HG03571 (cell line): ENCODE measurements around the gene LRAT.
"Not testable (repeated sequence)": the region's sequence is repeated elsewhere in the genome, so short reads cannot be mapped to it uniquely, and the experiment has no call there.

Source experiments
- ATAC-seq: cut with Tn5 transposase; IDR thresholded peaks from one replicate; pipeline ENCODE4 v1.9.1; 2021; ENCODE audit not compliant: unreplicated experiment

LRAT gene

GRCh38 chr4:154743683-154744340 lies at the start of gene LRAT:
Gene LRAT (plus strand): TSS chr4:154744000. CDS start chr4:154744327, 327 bp downstream.
- ATAC-seq = no peak

- no peak for ATAC-seq
These were observed 35.9 kb upstream of the LRAT start for GRCh38 chr4:154707877-154708276.

- ATAC-seq = no peak
These were observed 34.2 kb upstream of the LRAT start for GRCh38 chr4:154709550-154709949.

- no peak for ATAC-seq
These were observed 32.3 kb upstream of the LRAT start for GRCh38 chr4:154711522-154711921.

GRCh38 chr4:154714339-154715040 lies 29.3 kb upstream of the LRAT start:
- no peak for ATAC-seq

- ATAC-seq = no peak
These were observed 24.7 kb upstream of the LRAT start for GRCh38 chr4:154719087-154719486.

- ATAC-seq = no peak
These were observed 23.7 kb upstream of the LRAT start for GRCh38 chr4:154720123-154720522.

- no peak for ATAC-seq
These were observed 23.1 kb upstream of the LRAT start for GRCh38 chr4:154720618-154721267.

- no peak for ATAC-seq
These were observed 21.5 kb upstream of the LRAT start for GRCh38 chr4:154722262-154722661.

GRCh38 chr4:154723601-154724000 lies 20.2 kb upstream of the LRAT start:
- ATAC-seq = not testable (repeated sequence)

GRCh38 chr4:154727540-154727939 lies 16.3 kb upstream of the LRAT start:
- ATAC-seq = no peak

GRCh38 chr4:154731756-154732155 lies 12.0 kb upstream of the LRAT start:
- ATAC-seq = no peak

- ATAC-seq = no peak
These were observed 11.1 kb upstream of the LRAT start for GRCh38 chr4:154732669-154733068.

- ATAC-seq = no peak
These were observed 7.0 kb upstream of the LRAT start for GRCh38 chr4:154736770-154737169.

GRCh38 chr4:154738426-154738825 lies 5.4 kb upstream of the LRAT start:
- no peak for ATAC-seq

- ATAC-seq = no peak
These were observed 4.7 kb upstream of the LRAT start for GRCh38 chr4:154739111-154739510.

- no peak for ATAC-seq
These were observed 3.3 kb upstream of the LRAT start for GRCh38 chr4:154740462-154740861.

GRCh38 chr4:154741131-154741665 lies 2.6 kb upstream of the LRAT start:
- no peak for ATAC-seq

- no peak for ATAC-seq
These were observed 1.6 kb upstream of the LRAT start for GRCh38 chr4:154741922-154742850.

GRCh38 chr4:154744341-154744926 lies 634 bp downstream of the LRAT start:
- no peak for ATAC-seq
